Measurements from ENCODE around the gene IQCE. TPM values are rescaled to one million over a fixed set of nuclear protein-coding genes. Genes with fewer than 3 reads are reported as not detected.

The IQCE gene
- total RNA-seq, 1 experiment from 2014 or later, result 94.8 TPM

DNA sequence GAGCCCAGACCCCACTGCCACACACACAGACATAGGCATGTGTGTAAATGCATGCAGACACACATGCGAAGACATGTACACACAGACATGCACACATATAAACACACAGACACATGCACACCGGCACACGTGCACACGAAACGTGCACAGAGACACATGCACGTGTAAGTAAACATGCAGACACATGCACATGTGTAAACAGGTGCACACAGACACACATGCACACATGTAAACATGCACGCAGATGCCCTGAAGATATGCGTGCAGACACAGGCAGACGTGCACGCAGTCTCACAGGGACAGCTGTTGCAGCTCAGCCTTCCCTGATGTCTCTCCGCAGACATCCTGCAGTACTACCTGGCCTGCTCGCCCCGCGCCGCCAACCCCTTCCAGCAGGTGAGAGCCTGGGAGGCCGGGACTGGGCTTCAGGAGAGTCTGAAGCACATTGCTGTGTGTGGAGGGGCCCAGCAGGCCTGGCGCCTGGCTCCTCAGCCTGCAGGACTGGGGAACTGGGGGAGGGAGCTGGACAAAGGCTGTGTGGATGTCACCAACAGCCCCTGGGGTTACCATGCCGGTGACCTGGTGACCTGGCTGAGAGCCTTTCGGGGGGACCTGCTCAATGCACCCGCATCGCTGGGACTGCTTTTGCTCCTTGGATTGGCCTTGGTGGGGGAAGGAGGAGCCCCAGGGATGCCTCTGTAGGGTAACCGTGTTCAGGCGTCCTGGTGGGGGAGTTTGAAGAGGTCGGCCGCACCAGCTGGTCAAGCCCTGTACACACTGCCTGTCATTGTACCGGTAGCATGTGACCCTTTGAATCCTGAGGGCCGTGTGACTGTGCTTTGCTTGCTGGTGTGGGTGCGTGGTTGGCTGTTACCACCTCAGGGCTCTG, 93.3 kb downstream of the IQCE start:
- Mint-ChIP-seq H3K9me3 (ENCODE audit: low read depth, unreplicated experiment) (no peaks in the 10 kb centered on the region), H3K36me3 (ENCODE audit: insufficient read depth, unreplicated experiment) (peaks cover 58% of the 10 kb centered on the region), H3K4me1 (ENCODE audit: low read depth, unreplicated experiment) (no peaks in the 10 kb centered on the region), H3K27me3 (ENCODE audit: unreplicated experiment) (no peaks in the 10 kb centered on the region), H3K4me3 (ENCODE audit: low read depth, unreplicated experiment) (no peak overlapping the region), H3K27ac (ENCODE audit: unreplicated experiment) (no peak overlapping the region)
- no peak for DNase-seq
- TF ChIP-seq, protein P1, sequence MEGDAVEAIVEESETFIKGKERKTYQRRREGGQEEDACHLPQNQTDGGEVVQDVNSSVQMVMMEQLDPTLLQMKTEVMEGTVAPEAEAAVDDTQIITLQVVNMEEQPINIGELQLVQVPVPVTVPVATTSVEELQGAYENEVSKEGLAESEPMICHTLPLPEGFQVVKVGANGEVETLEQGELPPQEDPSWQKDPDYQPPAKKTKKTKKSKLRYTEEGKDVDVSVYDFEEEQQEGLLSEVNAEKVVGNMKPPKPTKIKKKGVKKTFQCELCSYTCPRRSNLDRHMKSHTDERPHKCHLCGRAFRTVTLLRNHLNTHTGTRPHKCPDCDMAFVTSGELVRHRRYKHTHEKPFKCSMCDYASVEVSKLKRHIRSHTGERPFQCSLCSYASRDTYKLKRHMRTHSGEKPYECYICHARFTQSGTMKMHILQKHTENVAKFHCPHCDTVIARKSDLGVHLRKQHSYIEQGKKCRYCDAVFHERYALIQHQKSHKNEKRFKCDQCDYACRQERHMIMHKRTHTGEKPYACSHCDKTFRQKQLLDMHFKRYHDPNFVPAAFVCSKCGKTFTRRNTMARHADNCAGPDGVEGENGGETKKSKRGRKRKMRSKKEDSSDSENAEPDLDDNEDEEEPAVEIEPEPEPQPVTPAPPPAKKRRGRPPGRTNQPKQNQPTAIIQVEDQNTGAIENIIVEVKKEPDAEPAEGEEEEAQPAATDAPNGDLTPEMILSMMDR (IDR thresholded peaks at IDR 0.05; ENCODE audit: unreplicated experiment), result no peak
- no TSS peak for BruUV-seq (replicated peaks)
- CTCF ChIA-PET, result no interaction called here
- intact Hi-C loops (cut with micrococcal nuclease; ENCODE audit: unreplicated experiment), result no loop called here

DNA sequence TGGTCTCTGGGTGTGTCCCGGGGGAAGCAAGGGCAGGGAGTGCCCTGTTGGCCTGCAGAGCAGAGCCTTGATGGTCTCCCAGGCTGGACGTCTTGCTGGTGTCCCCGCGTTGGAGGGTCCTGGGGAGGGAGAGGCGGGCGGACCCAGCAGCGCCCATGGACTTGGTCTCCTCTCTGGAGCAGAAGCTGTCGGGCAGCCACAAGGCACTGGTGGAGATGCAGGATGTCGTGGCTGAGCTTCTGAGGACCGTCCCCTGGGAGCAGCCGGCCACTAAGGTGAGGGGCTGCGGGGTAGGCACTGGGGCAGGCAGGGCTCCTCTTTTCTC, 93.9 kb downstream of the IQCE start:
- CTCF ChIA-PET, result no interaction called here
- Mint-ChIP-seq H3K4me1 (ENCODE audit: low read depth, unreplicated experiment) (no peaks in the 10 kb centered on the region), H3K9me3 (ENCODE audit: low read depth, unreplicated experiment) (no peaks in the 10 kb centered on the region), H3K27ac (ENCODE audit: unreplicated experiment) (no peak overlapping the region), H3K27me3 (ENCODE audit: unreplicated experiment) (no peaks in the 10 kb centered on the region), H3K4me3 (ENCODE audit: low read depth, unreplicated experiment) (no peak overlapping the region), H3K36me3 (ENCODE audit: insufficient read depth, unreplicated experiment) (peaks cover 62% of the 10 kb centered on the region)
- no TSS peak for BruUV-seq (replicated peaks)
- TF ChIP-seq, protein P1 (IDR thresholded peaks at IDR 0.05; ENCODE audit: unreplicated experiment), result no peak
- no peak for DNase-seq
- intact Hi-C loops (cut with micrococcal nuclease; ENCODE audit: unreplicated experiment), result no loop called here

DNA sequence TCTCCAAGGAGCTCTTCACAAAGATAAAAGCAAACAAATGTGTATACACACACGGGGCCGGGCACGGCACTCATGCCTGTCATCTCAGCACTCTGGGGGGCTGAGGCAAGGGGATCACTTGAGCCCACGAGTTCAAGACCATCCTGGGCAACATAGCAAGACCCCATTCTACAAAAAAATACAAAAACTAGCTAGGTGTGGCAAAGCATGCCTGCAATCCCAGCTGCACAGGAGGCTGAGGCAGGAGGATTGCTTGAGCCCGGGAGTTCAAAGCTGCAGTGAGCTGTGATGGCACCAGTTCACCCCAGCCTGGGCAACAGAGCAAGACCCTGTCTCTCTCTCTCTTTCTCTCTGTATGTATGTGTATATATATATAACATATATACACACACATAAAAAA, 95.3 kb downstream of the IQCE start:
- Mint-ChIP-seq H3K27ac (ENCODE audit: unreplicated experiment) (no peak overlapping the region), H3K36me3 (ENCODE audit: insufficient read depth, unreplicated experiment) (peaks cover 53% of the 10 kb centered on the region), H3K4me1 (ENCODE audit: low read depth, unreplicated experiment) (no peaks in the 10 kb centered on the region), H3K4me3 (ENCODE audit: low read depth, unreplicated experiment) (no peak overlapping the region), H3K27me3 (ENCODE audit: unreplicated experiment) (no peaks in the 10 kb centered on the region), H3K9me3 (ENCODE audit: low read depth, unreplicated experiment) (no peaks in the 10 kb centered on the region)
- BruUV-seq (replicated peaks), result no TSS peak
- no peak for DNase-seq
- CTCF ChIA-PET, result interaction anchor here (0.9 kb wide), 1 partner anchor 10 kb away, joined by 3 read pairs; no protein-coding TSS in a partner anchor
- TF ChIP-seq, protein P1 (IDR thresholded peaks at IDR 0.05; ENCODE audit: unreplicated experiment), result no peak
- intact Hi-C loops (cut with micrococcal nuclease; ENCODE audit: unreplicated experiment), result no loop called here

DNA sequence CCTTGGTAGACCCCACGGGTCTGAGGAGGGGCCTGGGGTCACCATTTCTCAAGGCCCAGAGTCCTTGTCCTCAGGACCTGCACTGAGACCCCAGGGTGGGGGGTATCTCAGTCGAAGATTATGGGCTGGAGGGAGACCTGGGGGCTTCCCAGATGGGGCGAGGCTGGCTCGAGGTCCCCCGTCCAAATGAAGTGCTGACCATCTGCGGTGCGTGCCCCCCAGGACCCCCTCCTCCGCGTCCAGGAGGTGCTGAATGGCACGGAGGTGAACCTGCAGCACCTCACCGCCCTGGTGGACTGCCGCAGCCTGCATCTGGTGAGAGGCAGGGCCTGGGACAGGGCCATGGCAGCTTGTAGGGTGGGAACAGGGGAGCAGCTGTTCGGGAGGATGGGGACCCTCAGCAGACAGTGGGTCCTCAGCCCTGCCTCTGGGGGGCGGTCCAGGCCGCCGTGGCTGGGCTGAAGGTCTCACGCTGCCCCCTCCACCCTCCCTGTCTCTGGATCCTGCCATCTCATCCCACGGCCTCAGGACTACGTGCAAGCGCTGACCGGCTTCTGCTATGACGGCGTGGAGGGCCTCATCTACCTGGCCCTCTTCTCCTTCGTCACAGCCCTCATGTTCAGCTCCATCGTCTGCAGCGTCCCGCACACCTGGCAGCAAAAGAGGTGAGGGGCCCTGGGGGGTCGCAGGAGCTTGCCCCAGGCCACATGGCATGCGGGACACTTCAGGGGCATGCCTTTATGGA, 97.3 kb downstream of the IQCE start:
- no peak for DNase-seq
- H3K4me1 Mint-ChIP-seq (ENCODE audit: low read depth, unreplicated experiment), result no peaks in the 10 kb centered on the region
- H3K27me3 Mint-ChIP-seq (ENCODE audit: unreplicated experiment), result no peaks in the 10 kb centered on the region
- peaks cover 43% of the 10 kb centered on the region for H3K36me3 Mint-ChIP-seq (ENCODE audit: insufficient read depth, unreplicated experiment)
- H3K27ac Mint-ChIP-seq (ENCODE audit: unreplicated experiment), result no peak overlapping the region
- intact Hi-C loops (cut with micrococcal nuclease; ENCODE audit: unreplicated experiment), result no loop called here
- TF ChIP-seq, protein P1 (IDR thresholded peaks at IDR 0.05; ENCODE audit: unreplicated experiment), result no peak
- BruUV-seq (replicated peaks), result no TSS peak
- H3K4me3 Mint-ChIP-seq (ENCODE audit: low read depth, unreplicated experiment), result no peak overlapping the region
- CTCF ChIA-PET, result no interaction called here
- no peaks in the 10 kb centered on the region for H3K9me3 Mint-ChIP-seq (ENCODE audit: low read depth, unreplicated experiment)

All from Calu3 (cell line).